Activated T-cell treated with anti-CD3 and anti-CD28 coated beads, Interleukin-2, amount 50 U/mL, for 24 hours (primary cell): ENCODE measurements around the gene TBX10.
"Not testable (repeated sequence)": the region's sequence is repeated elsewhere in the genome, so short reads cannot be mapped to it uniquely, and the experiment has no call there.

Source experiments
- DNase-seq: peaks from one replicate; pipeline ENCODE4 v3.0.0-alpha.2; 2020
- H3K27ac Mint-ChIP-seq: 2 replicates; pipeline ENCODE4 v1.8.0; 2020; ENCODE audit warnings: mild to moderate bottlenecking, mixed read lengths
- H3K27me3 Mint-ChIP-seq: 2 replicates; pipeline ENCODE4 v1.8.0; 2020; ENCODE audit warnings: mixed read lengths
- H3K36me3 Mint-ChIP-seq: 2 replicates; pipeline ENCODE4 v1.8.0; 2020; ENCODE audit warnings: low read depth, mixed read lengths
- H3K4me1 Mint-ChIP-seq: 2 replicates; pipeline ENCODE4 v1.8.0; 2020; ENCODE audit warnings: low read depth, mixed read lengths
- H3K4me3 Mint-ChIP-seq: 2 replicates; pipeline ENCODE4 v1.8.0; 2020; ENCODE audit warnings: mild to moderate bottlenecking, moderate library complexity, mixed read lengths
- H3K9me3 Mint-ChIP-seq: 2 replicates; pipeline ENCODE4 v1.8.0; 2020; ENCODE audit warnings: mixed read lengths

Gene TBX10

DNA sequence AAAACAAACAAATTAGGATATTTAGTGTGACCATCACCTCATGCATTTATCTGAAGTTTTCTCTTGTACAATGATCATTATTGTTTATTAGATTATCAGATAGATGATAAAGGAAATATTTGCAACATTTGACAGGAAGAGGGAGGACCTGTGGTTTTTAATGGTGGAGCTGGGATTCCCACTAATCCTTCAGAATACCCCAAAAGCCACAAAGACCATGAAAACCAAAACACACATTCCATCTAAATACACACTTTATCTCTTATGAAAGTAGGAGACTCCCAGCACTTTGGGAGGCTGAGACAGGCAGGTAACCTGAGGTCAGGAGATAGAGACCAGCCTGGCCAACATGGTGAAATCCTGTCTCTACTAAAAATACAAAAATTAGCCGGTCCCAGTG, 40.4 kb downstream of the TBX10 start:
- Mint-ChIP-seq H3K27me3 (peaks cover 27% of the 10 kb centered on the region), H3K4me1 (no peaks in the 10 kb centered on the region), H3K9me3 (no peaks in the 10 kb centered on the region), H3K27ac (no peak overlapping the region), H3K36me3 (no peaks in the 10 kb centered on the region), H3K4me3 (no peak overlapping the region)
- no peak for DNase-seq

GRCh38 chr11:67597963-67598362, 41.6 kb downstream of the TBX10 start:
- not testable (repeated sequence) for H3K9me3 Mint-ChIP-seq, H3K27ac Mint-ChIP-seq, H3K4me1 Mint-ChIP-seq, H3K36me3 Mint-ChIP-seq, H3K4me3 Mint-ChIP-seq, DNase-seq
- peaks cover 24% of the 10 kb centered on the region for H3K27me3 Mint-ChIP-seq

GRCh38 chr11:67597458-67597857, 42.1 kb downstream of the TBX10 start:
- H3K4me3 Mint-ChIP-seq, H3K4me1 Mint-ChIP-seq, DNase-seq, H3K36me3 Mint-ChIP-seq, H3K27ac Mint-ChIP-seq, H3K9me3 Mint-ChIP-seq: not testable (repeated sequence)
- H3K27me3 Mint-ChIP-seq, result peaks cover 20% of the 10 kb centered on the region

- no peak overlapping the region for H3K4me3 Mint-ChIP-seq
- H3K9me3 Mint-ChIP-seq, result no peaks in the 10 kb centered on the region
- no peaks in the 10 kb centered on the region for H3K4me1 Mint-ChIP-seq
- H3K27me3 Mint-ChIP-seq, result peaks cover 20% of the 10 kb centered on the region
- H3K27ac Mint-ChIP-seq, result no peak overlapping the region
- no peaks in the 10 kb centered on the region for H3K36me3 Mint-ChIP-seq
- no peak for DNase-seq
Observed at GRCh38 chr11:67596753-67597300, 42.7 kb downstream of the TBX10 start.

DNA sequence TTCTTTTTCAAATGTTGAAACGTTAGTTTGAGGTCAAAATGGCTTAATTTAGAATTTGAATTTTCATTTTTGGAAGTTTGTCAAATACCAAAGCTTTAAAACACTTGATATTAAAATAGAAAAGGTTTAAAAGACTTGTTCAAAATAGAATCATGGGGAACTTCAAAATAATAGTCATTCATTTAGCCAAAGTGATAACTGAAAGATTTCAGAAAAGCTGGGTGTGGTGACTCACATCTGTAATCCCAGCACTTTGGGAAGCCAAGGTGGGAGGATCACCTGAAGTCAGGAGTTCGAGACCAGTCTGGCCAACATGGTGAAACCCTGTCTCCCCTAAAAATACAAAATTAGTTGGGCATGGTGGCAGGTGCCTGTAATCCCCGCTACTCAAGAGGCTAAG, 45.1 kb downstream of the TBX10 start:
- Mint-ChIP-seq H3K4me3 (no peak overlapping the region), H3K4me1 (no peaks in the 10 kb centered on the region), H3K9me3 (no peaks in the 10 kb centered on the region), H3K27ac (no peak overlapping the region), H3K36me3 (no peaks in the 10 kb centered on the region), H3K27me3 (peaks cover 2% of the 10 kb centered on the region)
- no peak for DNase-seq

DNA sequence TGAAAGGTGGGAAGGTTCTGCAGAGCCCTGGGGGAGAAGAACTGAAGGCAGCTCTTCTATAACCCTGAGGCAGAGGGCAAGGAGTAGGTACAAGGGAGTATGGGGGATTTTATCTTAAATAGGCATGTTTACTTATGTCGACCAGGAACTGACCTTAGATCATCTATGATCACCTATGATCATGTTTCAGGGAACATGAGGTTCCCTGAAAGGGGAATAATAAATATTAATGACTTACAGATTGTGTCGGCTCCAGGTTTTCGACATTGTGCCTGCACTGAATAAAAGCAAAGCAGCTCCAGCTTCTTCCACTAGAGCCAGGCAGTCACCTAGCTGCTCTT, 46.0 kb downstream of the TBX10 start:
- Mint-ChIP-seq H3K36me3 (no peaks in the 10 kb centered on the region), H3K4me3 (no peak overlapping the region), H3K4me1 (no peaks in the 10 kb centered on the region), H3K9me3 (no peaks in the 10 kb centered on the region), H3K27ac (no peak overlapping the region), H3K27me3 (no peaks in the 10 kb centered on the region)
- DNase-seq, result no peak

- no peak for DNase-seq
- Mint-ChIP-seq H3K36me3 (peaks cover 3% of the 10 kb centered on the region), H3K9me3 (no peaks in the 10 kb centered on the region), H3K27me3 (no peaks in the 10 kb centered on the region), H3K27ac (no peak overlapping the region), H3K4me1 (no peaks in the 10 kb centered on the region), H3K4me3 (no peak overlapping the region)
Observed at GRCh38 chr11:67592880-67593564, 46.5 kb downstream of the TBX10 start.

- H3K27ac Mint-ChIP-seq, result not testable (repeated sequence)
Observed at GRCh38 chr11:67588899-67589415, 50.6 kb downstream of the TBX10 start.

DNA sequence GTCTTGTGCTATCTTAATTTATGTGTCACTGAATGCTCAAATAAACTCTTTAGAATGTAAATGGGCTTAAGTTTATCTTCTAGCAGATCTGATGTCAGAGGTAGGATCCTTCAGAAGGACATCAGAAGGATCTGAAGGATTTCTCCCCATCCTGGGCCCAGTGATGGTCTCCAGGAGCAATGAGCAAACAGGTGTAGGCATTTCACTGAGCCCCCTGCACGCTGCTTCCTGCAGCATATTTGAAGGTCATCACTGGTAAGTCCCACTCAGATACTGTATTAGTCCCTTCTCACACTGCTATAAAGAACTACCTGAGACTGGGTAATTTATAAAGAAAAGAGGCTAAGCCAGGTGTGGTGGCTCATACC, 51.4 kb downstream of the TBX10 start:
- DNase-seq, result no peak
- Mint-ChIP-seq H3K4me3 (no peak overlapping the region), H3K36me3 (peaks cover 42% of the 10 kb centered on the region), H3K4me1 (peaks cover 28% of the 10 kb centered on the region), H3K9me3 (peaks cover 10% of the 10 kb centered on the region), H3K27ac (no peak overlapping the region), H3K27me3 (no peaks in the 10 kb centered on the region)

More at GRCh38 chr11:67588899-67589415, 50.6 kb downstream of the TBX10 start:
- Mint-ChIP-seq H3K4me1 (peaks cover 25% of the 10 kb centered on the region), H3K36me3 (peaks cover 41% of the 10 kb centered on the region)
- H3K4me3 Mint-ChIP-seq, DNase-seq, H3K27me3 Mint-ChIP-seq, H3K9me3 Mint-ChIP-seq: not testable (repeated sequence)

- Mint-ChIP-seq H3K4me1 (peaks cover 39% of the 10 kb centered on the region), H3K27ac (peak overlapping the region; percentile 80), H3K36me3 (peaks cover 42% of the 10 kb centered on the region), H3K27me3 (peaks cover under 1% of the 10 kb centered on the region), H3K9me3 (peaks cover 10% of the 10 kb centered on the region), H3K4me3 (no peak overlapping the region)
- DNase-seq, result no peak
Observed at GRCh38 chr11:67586568-67587250, 52.9 kb downstream of the TBX10 start.

DNA sequence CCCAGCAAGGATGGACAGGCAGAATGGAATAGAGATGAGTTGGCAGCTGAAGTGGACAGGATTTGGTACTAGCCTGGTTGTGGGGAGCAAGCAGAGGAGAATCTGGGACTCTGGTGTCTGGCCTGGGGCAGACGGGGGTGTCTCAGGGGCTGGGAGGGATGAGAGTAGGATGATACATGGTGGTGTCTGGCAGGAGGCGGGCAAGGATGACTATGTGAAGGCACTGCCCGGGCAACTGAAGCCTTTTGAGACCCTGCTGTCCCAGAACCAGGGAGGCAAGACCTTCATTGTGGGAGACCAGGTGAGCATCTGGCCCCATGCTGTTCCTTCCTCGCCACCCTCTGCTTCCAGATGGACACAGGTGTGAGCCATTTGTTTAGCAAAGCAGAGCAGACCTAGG, 53.7 kb downstream of the TBX10 start:
- Mint-ChIP-seq H3K27me3 (peaks cover 3% of the 10 kb centered on the region), H3K36me3 (peaks cover 42% of the 10 kb centered on the region), H3K4me3 (peak overlapping the region; percentile 87), H3K9me3 (peaks cover 10% of the 10 kb centered on the region), H3K27ac (peak overlapping the region; percentile 50), H3K4me1 (peaks cover 39% of the 10 kb centered on the region)
- no peak for DNase-seq

DNA sequence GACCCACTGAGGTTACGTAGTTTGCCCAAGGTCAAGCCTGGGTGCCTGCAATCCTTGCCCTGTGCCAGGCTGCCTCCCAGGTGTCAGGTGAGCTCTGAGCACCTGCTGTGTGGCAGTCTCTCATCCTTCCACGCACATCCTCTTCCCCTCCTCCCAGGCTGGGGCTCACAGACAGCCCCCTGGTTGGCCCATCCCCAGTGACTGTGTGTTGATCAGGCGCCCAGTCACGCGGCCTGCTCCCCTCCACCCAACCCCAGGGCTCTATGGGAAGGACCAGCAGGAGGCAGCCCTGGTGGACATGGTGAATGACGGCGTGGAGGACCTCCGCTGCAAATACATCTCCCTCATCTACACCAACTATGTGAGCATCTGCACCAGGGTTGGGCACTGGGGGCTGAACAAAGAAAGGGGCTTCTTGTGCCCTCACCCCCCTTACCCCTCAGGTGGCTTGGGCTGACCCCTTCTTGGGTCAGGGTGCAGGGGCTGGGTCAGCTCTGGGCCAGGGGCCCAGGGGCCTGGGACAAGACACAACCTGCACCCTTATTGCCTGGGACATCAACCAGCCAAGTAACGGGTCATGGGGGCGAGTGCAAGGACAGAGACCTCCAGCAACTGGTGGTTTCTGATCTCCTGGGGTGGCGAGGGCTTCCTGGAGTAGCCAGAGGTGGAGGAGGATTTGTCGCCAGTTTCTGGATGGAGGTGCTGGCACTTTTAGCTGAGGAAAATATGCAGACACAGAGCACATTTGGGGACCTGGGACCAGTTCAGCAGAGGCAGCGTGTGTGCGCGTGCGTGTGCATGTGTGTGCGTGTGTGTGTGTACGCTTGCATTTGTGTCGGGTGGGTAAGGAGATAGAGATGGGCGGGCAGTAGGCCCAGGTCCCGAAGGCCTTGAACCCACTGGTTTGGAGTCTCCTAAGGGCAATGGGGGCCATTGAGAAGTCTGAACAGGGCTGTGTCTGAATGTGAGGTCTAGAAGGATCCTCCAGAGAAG, 54.4 kb downstream of the TBX10 start:
- Mint-ChIP-seq H3K9me3 (peaks cover 10% of the 10 kb centered on the region), H3K27me3 (peaks cover 6% of the 10 kb centered on the region), H3K27ac (peak overlapping the region; percentile 88), H3K36me3 (peaks cover 42% of the 10 kb centered on the region), H3K4me3 (peak overlapping the region; percentile 87), H3K4me1 (peaks cover 39% of the 10 kb centered on the region)
- no peak for DNase-seq

- H3K27ac Mint-ChIP-seq, result peak overlapping the region; percentile 88
- DNase-seq, result peak; percentile 69
- peaks cover 10% of the 10 kb centered on the region for H3K9me3 Mint-ChIP-seq
- peak overlapping the region; percentile 87 for H3K4me3 Mint-ChIP-seq
- H3K27me3 Mint-ChIP-seq, result peaks cover 7% of the 10 kb centered on the region
- H3K4me1 Mint-ChIP-seq, result peaks cover 46% of the 10 kb centered on the region
- H3K36me3 Mint-ChIP-seq, result peaks cover 42% of the 10 kb centered on the region
Observed at GRCh38 chr11:67584205-67584880, 55.2 kb downstream of the TBX10 start.
